ENCODE results near the gene QRICH1.
A peak's percentile ranks its signal among the peaks of the same experiment; 100 is the strongest.

Gene QRICH1

GRCh38 chr3:49120096-49120437 lies 26.2 kb upstream of the QRICH1 start:
- H3K4me3 ChIP-seq (ENCODE audit: control insufficient read depth, low read depth, low read length), result peak overlapping the region; percentile 71
- no peak for DNase-seq (ENCODE audit: low read depth)
- TF ChIP-seq CTCF (IDR thresholded peaks at IDR 0.05; ENCODE audit: control insufficient read depth, insufficient read depth, low read depth, low read length, missing control alignments), result no peak

- no peak for TF ChIP-seq CTCF (IDR thresholded peaks at IDR 0.05; ENCODE audit: control insufficient read depth, insufficient read depth, low read depth, low read length, missing control alignments)
- no peak for DNase-seq (ENCODE audit: low read depth)
- peak overlapping the region; percentile 71 for H3K4me3 ChIP-seq (ENCODE audit: control insufficient read depth, low read depth, low read length)
Observed at GRCh38 chr3:49119439-49119838, 25.6 kb upstream of the QRICH1 start.

- no peak overlapping the region for H3K4me3 ChIP-seq (ENCODE audit: control insufficient read depth, low read depth, low read length)
- TF ChIP-seq CTCF (IDR thresholded peaks at IDR 0.05; ENCODE audit: control insufficient read depth, insufficient read depth, low read depth, low read length, missing control alignments), result no peak
- DNase-seq (ENCODE audit: low read depth), result no peak
Observed at GRCh38 chr3:49119036-49119435, 25.2 kb upstream of the QRICH1 start.

GRCh38 chr3:49112262-49112661 lies 18.4 kb upstream of the QRICH1 start:
- H3K4me3 ChIP-seq (ENCODE audit: control insufficient read depth, low read depth, low read length), result no peak overlapping the region
- no peak for TF ChIP-seq CTCF (IDR thresholded peaks at IDR 0.05; ENCODE audit: control insufficient read depth, insufficient read depth, low read depth, low read length, missing control alignments)
- no peak for DNase-seq (ENCODE audit: low read depth)

GRCh38 chr3:49111347-49111746 lies 17.5 kb upstream of the QRICH1 start:
- no peak for DNase-seq (ENCODE audit: low read depth)
- no peak overlapping the region for H3K4me3 ChIP-seq (ENCODE audit: control insufficient read depth, low read depth, low read length)
- no peak for TF ChIP-seq CTCF (IDR thresholded peaks at IDR 0.05; ENCODE audit: control insufficient read depth, insufficient read depth, low read depth, low read length, missing control alignments)

GRCh38 chr3:49110780-49111179 lies 16.9 kb upstream of the QRICH1 start:
- H3K4me3 ChIP-seq (ENCODE audit: control insufficient read depth, low read depth, low read length), result no peak overlapping the region
- no peak for DNase-seq (ENCODE audit: low read depth)
- no peak for TF ChIP-seq CTCF (IDR thresholded peaks at IDR 0.05; ENCODE audit: control insufficient read depth, insufficient read depth, low read depth, low read length, missing control alignments)

- DNase-seq (ENCODE audit: low read depth), result no peak
- H3K4me3 ChIP-seq (ENCODE audit: control insufficient read depth, low read depth, low read length), result no peak overlapping the region
- no peak for TF ChIP-seq CTCF (IDR thresholded peaks at IDR 0.05; ENCODE audit: control insufficient read depth, insufficient read depth, low read depth, low read length, missing control alignments)
Observed at GRCh38 chr3:49108346-49108745, 14.5 kb upstream of the QRICH1 start.

Data from AG09309 (cell line).